Measurements from ENCODE around the gene CCER1.

GRCh38 chr12:90905691-90906370 is 49.1 kb downstream of the CCER1 start:
- no peak for TF ChIP-seq EZH2 (IDR thresholded peaks at IDR 0.05; ENCODE audit: insufficient read depth, low read length)
- TF ChIP-seq CTCF (IDR thresholded peaks at IDR 0.05; ENCODE audit: insufficient read depth, low read depth, low read length): no peak

Data from astrocyte (in vitro differentiated cells and primary cell).